SKM-1 (cell line): ENCODE data around the gene VAMP7.
A peak's percentile ranks its signal among the peaks of the same experiment; 100 is the strongest.
"Not testable (repeated sequence)": the region's sequence is repeated elsewhere in the genome, so short reads cannot be mapped to it uniquely, and the experiment has no call there.

Experiments used
- DNase-seq: peaks from one replicate; lab custom pipeline; 2025; ENCODE audit not compliant: unreplicated experiment; lab: John Stamatoyannopoulos, UW

The VAMP7 gene

GRCh38 chrX:155900765-155901164, 19.6 kb downstream of the VAMP7 start:
- no peak for DNase-seq

GRCh38 chrX:155907661-155908060, 26.5 kb downstream of the VAMP7 start:
- DNase-seq, result not testable (repeated sequence)

GRCh38 chrX:155923200-155923599, 42.1 kb downstream of the VAMP7 start:
- DNase-seq, result no peak

GRCh38 chrX:155930852-155931618, 49.9 kb downstream of the VAMP7 start:
- not testable (repeated sequence) for DNase-seq

- no peak for DNase-seq
Measured at GRCh38 chrX:155938132-155938531, 57.0 kb downstream of the VAMP7 start.

GRCh38 chrX:155949098-155949497, 68.0 kb downstream of the VAMP7 start:
- DNase-seq, result no peak

GRCh38 chrX:155951237-155951789, 70.2 kb downstream of the VAMP7 start:
- DNase-seq, result no peak

GRCh38 chrX:155953055-155953454, 71.9 kb downstream of the VAMP7 start:
- no peak for DNase-seq

GRCh38 chrX:155954793-155955192, 73.6 kb downstream of the VAMP7 start:
- no peak for DNase-seq

GRCh38 chrX:155956099-155956498, 75.0 kb downstream of the VAMP7 start:
- no peak for DNase-seq

- DNase-seq, result no peak
Measured at GRCh38 chrX:155956649-155957048, 75.5 kb downstream of the VAMP7 start.

- no peak for DNase-seq
Measured at GRCh38 chrX:155957843-155958242, 76.7 kb downstream of the VAMP7 start.

GRCh38 chrX:155959018-155959587, 78.0 kb downstream of the VAMP7 start:
- DNase-seq, result no peak

- DNase-seq, result no peak
Measured at GRCh38 chrX:155962906-155963305, 81.8 kb downstream of the VAMP7 start.

GRCh38 chrX:155966876-155967275, 85.7 kb downstream of the VAMP7 start:
- peak; percentile 10 for DNase-seq

GRCh38 chrX:155967653-155968325, 86.6 kb downstream of the VAMP7 start:
- no peak for DNase-seq

- no peak for DNase-seq
Measured at GRCh38 chrX:155968326-155968661, 87.1 kb downstream of the VAMP7 start.

- DNase-seq, result no peak
Measured at GRCh38 chrX:155968791-155969190, 87.6 kb downstream of the VAMP7 start.

- DNase-seq, result not testable (repeated sequence)
Measured at GRCh38 chrX:155971658-155972057, 90.5 kb downstream of the VAMP7 start.

- not testable (repeated sequence) for DNase-seq
Measured at GRCh38 chrX:155972241-155972640, 91.1 kb downstream of the VAMP7 start.

GRCh38 chrX:155983326-155983725, 102.2 kb downstream of the VAMP7 start:
- DNase-seq, result no peak

- no peak for DNase-seq
Measured at GRCh38 chrX:155985208-155985607, 104.1 kb downstream of the VAMP7 start.
